T-helper 1 cell treated with Interleukin-12 subunit alpha and Interleukin-12 subunit beta and Interleukin-4 antibody, amounts not matched to agents 30 μg/mL and 1 μg/mL, for 36 hours (primary cell): ENCODE results near the gene C16orf90.
"Not testable (repeated sequence)": the region's sequence is repeated elsewhere in the genome, so short reads cannot be mapped to it uniquely, and the experiment has no call there.

ENCODE experiments used
- H3K27ac Mint-ChIP-seq: one replicate; pipeline ENCODE4 v1.8.0; 2021; ENCODE audit warnings: mild to moderate bottlenecking, mixed read lengths
- H3K27me3 Mint-ChIP-seq: one replicate; pipeline ENCODE4 v1.8.0; 2021; ENCODE audit warnings: low read depth, mixed read lengths
- H3K36me3 Mint-ChIP-seq: one replicate; pipeline ENCODE4 v1.8.0; 2021; ENCODE audit warnings: low read depth, mixed read lengths
- H3K4me1 Mint-ChIP-seq: one replicate; pipeline ENCODE4 v1.8.0; 2021; ENCODE audit warnings: low read depth, mixed read lengths
- H3K4me3 Mint-ChIP-seq: one replicate; pipeline ENCODE4 v1.8.0; 2021; ENCODE audit warnings: mild to moderate bottlenecking, moderate library complexity, mixed read lengths
- H3K9me3 Mint-ChIP-seq: one replicate; pipeline ENCODE4 v1.8.0; 2021; ENCODE audit warnings: mixed read lengths

Gene C16orf90

GRCh38 chr16:3482659-3483241 is 12.5 kb downstream of the C16orf90 start:
- Mint-ChIP-seq H3K27me3 (no peaks in the 10 kb centered on the region), H3K36me3 (peaks cover 28% of the 10 kb centered on the region), H3K27ac (peak overlapping the region; percentile 29), H3K9me3 (no peaks in the 10 kb centered on the region), H3K4me1 (peaks cover 3% of the 10 kb centered on the region), H3K4me3 (no peak overlapping the region)

- Mint-ChIP-seq H3K36me3 (peaks cover 28% of the 10 kb centered on the region), H3K4me1 (peaks cover 3% of the 10 kb centered on the region), H3K4me3 (no peak overlapping the region), H3K27me3 (no peaks in the 10 kb centered on the region), H3K9me3 (no peaks in the 10 kb centered on the region), H3K27ac (peak overlapping the region; percentile 20)
Measured at GRCh38 chr16:3481696-3482658, 13.3 kb downstream of the C16orf90 start.

GRCh38 chr16:3480901-3481695 is 14.2 kb downstream of the C16orf90 start:
- Mint-ChIP-seq H3K27ac (no peak overlapping the region), H3K9me3 (no peaks in the 10 kb centered on the region), H3K4me3 (no peak overlapping the region), H3K36me3 (peaks cover 30% of the 10 kb centered on the region), H3K4me1 (peaks cover 3% of the 10 kb centered on the region), H3K27me3 (no peaks in the 10 kb centered on the region)

- Mint-ChIP-seq H3K36me3 (peaks cover 30% of the 10 kb centered on the region), H3K9me3 (no peaks in the 10 kb centered on the region), H3K4me1 (peaks cover 4% of the 10 kb centered on the region), H3K4me3 (no peak overlapping the region), H3K27ac (peak overlapping the region; percentile 26), H3K27me3 (no peaks in the 10 kb centered on the region)
Measured at GRCh38 chr16:3479654-3480216, 15.6 kb downstream of the C16orf90 start.

GRCh38 chr16:3478242-3478925 is 16.9 kb downstream of the C16orf90 start:
- Mint-ChIP-seq H3K4me1 (peaks cover 4% of the 10 kb centered on the region), H3K27me3 (no peaks in the 10 kb centered on the region), H3K36me3 (peaks cover 24% of the 10 kb centered on the region), H3K4me3 (no peak overlapping the region), H3K9me3 (no peaks in the 10 kb centered on the region), H3K27ac (no peak overlapping the region)

- H3K4me1 Mint-ChIP-seq: peaks cover 11% of the 10 kb centered on the region
- H3K27ac Mint-ChIP-seq: no peak overlapping the region
- H3K4me3 Mint-ChIP-seq: no peak overlapping the region
- no peaks in the 10 kb centered on the region for H3K27me3 Mint-ChIP-seq
- peaks cover 17% of the 10 kb centered on the region for H3K36me3 Mint-ChIP-seq
- H3K9me3 Mint-ChIP-seq: no peaks in the 10 kb centered on the region
Measured at GRCh38 chr16:3476409-3476808, 18.9 kb downstream of the C16orf90 start.

GRCh38 chr16:3475604-3476375 is 19.5 kb downstream of the C16orf90 start:
- Mint-ChIP-seq H3K36me3 (peaks cover 16% of the 10 kb centered on the region), H3K4me1 (peaks cover 13% of the 10 kb centered on the region), H3K4me3 (no peak overlapping the region), H3K27ac (no peak overlapping the region), H3K9me3 (no peaks in the 10 kb centered on the region), H3K27me3 (no peaks in the 10 kb centered on the region)

- H3K36me3 Mint-ChIP-seq: peaks cover 16% of the 10 kb centered on the region
- not testable (repeated sequence) for H3K27ac Mint-ChIP-seq, H3K9me3 Mint-ChIP-seq, H3K27me3 Mint-ChIP-seq, H3K4me3 Mint-ChIP-seq
- peaks cover 15% of the 10 kb centered on the region for H3K4me1 Mint-ChIP-seq
Measured at GRCh38 chr16:3474870-3475269, 20.4 kb downstream of the C16orf90 start.

GRCh38 chr16:3474136-3474779 is 21.0 kb downstream of the C16orf90 start:
- no peak overlapping the region for H3K27ac Mint-ChIP-seq
- no peaks in the 10 kb centered on the region for H3K27me3 Mint-ChIP-seq
- H3K4me3 Mint-ChIP-seq: no peak overlapping the region
- no peaks in the 10 kb centered on the region for H3K9me3 Mint-ChIP-seq
- peaks cover 11% of the 10 kb centered on the region for H3K36me3 Mint-ChIP-seq
- peaks cover 15% of the 10 kb centered on the region for H3K4me1 Mint-ChIP-seq

GRCh38 chr16:3473596-3473943 is 21.7 kb downstream of the C16orf90 start:
- peaks cover 11% of the 10 kb centered on the region for H3K36me3 Mint-ChIP-seq
- H3K27me3 Mint-ChIP-seq, H3K4me3 Mint-ChIP-seq, H3K27ac Mint-ChIP-seq, H3K9me3 Mint-ChIP-seq: not testable (repeated sequence)
- peaks cover 15% of the 10 kb centered on the region for H3K4me1 Mint-ChIP-seq

GRCh38 chr16:3472878-3473595 is 22.3 kb downstream of the C16orf90 start:
- H3K36me3 Mint-ChIP-seq: peaks cover 10% of the 10 kb centered on the region
- H3K27me3 Mint-ChIP-seq: no peaks in the 10 kb centered on the region
- H3K4me3 Mint-ChIP-seq: no peak overlapping the region
- peak overlapping the region; percentile 78 for H3K27ac Mint-ChIP-seq
- H3K9me3 Mint-ChIP-seq: no peaks in the 10 kb centered on the region
- H3K4me1 Mint-ChIP-seq: peaks cover 19% of the 10 kb centered on the region

- Mint-ChIP-seq H3K36me3 (peaks cover 10% of the 10 kb centered on the region), H3K27ac (no peak overlapping the region), H3K27me3 (no peaks in the 10 kb centered on the region), H3K9me3 (no peaks in the 10 kb centered on the region), H3K4me3 (no peak overlapping the region), H3K4me1 (peaks cover 31% of the 10 kb centered on the region)
Measured at GRCh38 chr16:3471518-3472176, 23.6 kb downstream of the C16orf90 start.
